Immature natural killer cell (primary cell): ENCODE measurements around the gene PNMA1. TPM values are rescaled to one million over a fixed set of nuclear protein-coding genes. Genes with fewer than 3 reads are reported as not detected.

Experiments used
- DNase-seq, 3 donors: peaks; one replicate each; pipeline ENCODE4 v3.0.0; 2022; ENCODE audit warnings: mixed read lengths in 1 of 3
- H3K27ac Mint-ChIP-seq, 6 donors: one replicate each; pipeline ENCODE4 v1.8.0; 2020; ENCODE audit warnings: mixed read lengths in 6 of 6, mild to moderate bottlenecking in 5 of 6, inconsistent platforms in 4 of 6, moderate library complexity in 3 of 6
- H3K27me3 Mint-ChIP-seq, 3 donors: one replicate each; pipeline ENCODE4 v1.8.0; 2020 to 2021; ENCODE audit warnings: low read depth in 3 of 3, mild to moderate bottlenecking in 3 of 3, mixed read lengths in 3 of 3, moderate library complexity in 3 of 3, inconsistent platforms in 1 of 3
- H3K36me3 Mint-ChIP-seq, 3 donors: one replicate each; pipeline ENCODE4 v1.8.0; 2020; ENCODE audit warnings: mixed read lengths in 3 of 3, inconsistent platforms in 2 of 3, mild to moderate bottlenecking in 2 of 3
- H3K4me1 Mint-ChIP-seq, 2 donors: one replicate each; pipeline ENCODE4 v1.8.0; 2020; ENCODE audit warnings: inconsistent platforms in 2 of 2, mild to moderate bottlenecking in 2 of 2, mixed read lengths in 2 of 2, moderate library complexity in 1 of 2
- H3K4me3 Mint-ChIP-seq, 5 donors: one replicate each; pipeline ENCODE4 v1.8.0; 2020; ENCODE audit warnings: mild to moderate bottlenecking in 5 of 5, mixed read lengths in 5 of 5, inconsistent platforms in 3 of 5, moderate library complexity in 3 of 5
- H3K9me3 Mint-ChIP-seq, 6 donors: one replicate each; pipeline ENCODE4 v1.8.0; 2020; ENCODE audit warnings: mild to moderate bottlenecking in 6 of 6, mixed read lengths in 6 of 6, inconsistent platforms in 4 of 6, moderate library complexity in 3 of 6
- polyA plus RNA-seq, 3 donors: library from polyadenylated mRNA; unstranded; fragments of 300-500 nt; fragmentation: Illumina TruSeq; gene quantifications; one replicate each; pipeline ENCODE4 v1.2.3, GENCODE V29; 2021

The PNMA1 gene, protein sequence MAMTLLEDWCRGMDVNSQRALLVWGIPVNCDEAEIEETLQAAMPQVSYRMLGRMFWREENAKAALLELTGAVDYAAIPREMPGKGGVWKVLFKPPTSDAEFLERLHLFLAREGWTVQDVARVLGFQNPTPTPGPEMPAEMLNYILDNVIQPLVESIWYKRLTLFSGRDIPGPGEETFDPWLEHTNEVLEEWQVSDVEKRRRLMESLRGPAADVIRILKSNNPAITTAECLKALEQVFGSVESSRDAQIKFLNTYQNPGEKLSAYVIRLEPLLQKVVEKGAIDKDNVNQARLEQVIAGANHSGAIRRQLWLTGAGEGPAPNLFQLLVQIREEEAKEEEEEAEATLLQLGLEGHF
- 10 to 100 TPM; 19.6 to 39.2 (median 23.8) TPM for polyA plus RNA-seq

- Mint-ChIP-seq H3K36me3 (peaks cover 0 to 4% (median 0%) of the 10 kb centered on the region in 3 donors), H3K4me1 (peaks cover 26 to 31% of the 10 kb centered on the region in 2 donors), H3K9me3 (no peaks in the 10 kb centered on the region), H3K4me3 (peak within 1 kb of the TSS; percentile 92 to 100 (median 96)), H3K27ac (peak within 1 kb of the TSS; percentile 91 to 98 (median 94)), H3K27me3 (peaks cover 11 to 20% (median 18%) of the 10 kb centered on the region in 3 donors)
- peak; percentile 87 to 90 (median 89) for DNase-seq
Measured at GRCh38 chr14:73713803-73714655, at the start of gene PNMA1. Gene PNMA1 (minus strand): TSS chr14:73714384. CDS start chr14:73713639, 745 bp downstream.

DNA sequence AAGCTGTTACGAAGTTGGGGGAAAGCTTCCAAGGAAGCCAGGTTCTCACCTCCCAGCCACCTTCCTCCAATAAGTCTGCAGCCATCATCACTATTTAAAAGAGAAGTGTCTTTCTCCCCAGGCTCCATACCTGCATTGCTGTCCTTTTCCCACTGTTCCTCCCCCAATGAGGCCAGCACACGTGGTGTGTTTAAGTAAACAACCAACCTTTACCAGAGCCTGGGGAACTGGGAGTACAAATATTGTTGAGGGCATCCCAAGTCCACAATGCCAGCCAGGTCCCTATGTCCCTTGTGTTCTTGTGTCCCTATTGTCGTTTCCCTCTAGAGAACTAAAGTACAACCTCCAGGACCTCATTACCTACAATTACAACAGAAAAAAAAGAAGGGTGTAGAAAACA lies 49.2 kb upstream of the PNMA1 start:
- no peak for DNase-seq
- Mint-ChIP-seq H3K9me3 (no peaks in the 10 kb centered on the region), H3K36me3 (no peaks in the 10 kb centered on the region), H3K27me3 (peaks cover 15 to 20% (median 19%) of the 10 kb centered on the region in 3 donors), H3K27ac (peak overlapping the region; percentile 99 to 100 (median 100)), H3K4me3 (peak overlapping the region in 3 of 5 donors; percentile 18 to 58 (median 32)), H3K4me1 (peaks cover 59% of the 10 kb centered on the region in 2 donors)

GRCh38 chr14:73762375-73762822 lies 48.2 kb upstream of the PNMA1 start:
- Mint-ChIP-seq H3K36me3 (no peaks in the 10 kb centered on the region), H3K4me3 (peak overlapping the region; percentile 51 to 83 (median 73)), H3K27me3 (peaks cover 17 to 29% (median 29%) of the 10 kb centered on the region in 3 donors), H3K27ac (peak overlapping the region; percentile 99 to 100 (median 100)), H3K9me3 (no peaks in the 10 kb centered on the region), H3K4me1 (peaks cover 69% of the 10 kb centered on the region in 2 donors)
- peak; percentile 67 to 70 (median 68) for DNase-seq

GRCh38 chr14:73761618-73762355 lies 47.6 kb upstream of the PNMA1 start:
- Mint-ChIP-seq H3K4me3 (peak overlapping the region; percentile 51 to 83 (median 73)), H3K4me1 (peaks cover 75% of the 10 kb centered on the region in 2 donors), H3K36me3 (no peaks in the 10 kb centered on the region), H3K27me3 (peaks cover 17 to 31% (median 29%) of the 10 kb centered on the region in 3 donors), H3K27ac (peak overlapping the region; percentile 99 to 100 (median 100)), H3K9me3 (no peaks in the 10 kb centered on the region)
- DNase-seq, result no peak

DNA sequence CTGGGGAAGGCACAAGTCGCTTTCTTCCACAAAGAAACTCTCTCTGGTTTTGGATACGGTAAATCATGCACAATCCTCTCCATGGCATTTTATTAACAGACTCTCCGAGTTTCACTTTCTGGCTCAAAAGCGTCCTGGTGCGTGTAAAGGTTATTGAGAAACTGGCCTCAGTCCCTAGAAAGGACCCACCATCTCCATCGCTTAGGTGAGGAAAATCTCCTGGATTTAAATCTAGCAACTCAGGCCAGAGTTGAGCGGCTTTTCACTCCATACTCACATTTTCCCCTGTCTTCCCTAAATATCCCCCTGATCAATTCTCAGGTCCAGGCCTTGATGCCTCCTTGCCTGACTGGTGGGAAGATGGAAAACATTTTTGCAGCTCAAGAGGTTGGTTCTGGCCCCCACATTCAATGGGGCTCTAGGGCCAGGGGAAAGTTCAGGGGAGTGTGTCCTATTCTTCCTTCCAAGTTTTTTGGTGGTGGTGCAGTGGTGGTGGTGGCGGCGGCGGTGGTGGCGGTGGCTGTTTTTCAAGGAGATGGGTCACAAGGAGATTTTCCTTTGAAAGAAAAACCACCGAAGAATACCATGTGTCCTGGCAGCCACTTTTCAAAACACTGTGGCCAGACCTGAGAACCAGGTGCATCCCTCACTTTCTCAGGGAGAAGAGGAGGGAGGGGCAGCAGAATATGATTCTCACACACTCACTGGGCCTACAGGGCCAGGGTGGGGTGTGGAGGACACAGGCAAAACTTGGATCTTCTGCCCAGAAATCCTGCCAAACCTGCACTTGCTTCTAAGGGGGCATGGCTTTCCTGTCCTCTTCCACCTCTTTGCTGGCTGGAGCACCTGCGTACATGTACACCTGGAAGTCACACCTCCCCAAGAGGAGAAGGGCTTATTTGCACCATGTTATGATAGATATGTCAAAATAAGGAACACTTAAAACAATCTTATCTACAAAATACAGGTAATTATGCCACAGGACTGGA lies 46.7 kb upstream of the PNMA1 start:
- H3K4me3 Mint-ChIP-seq, result peak overlapping the region; percentile 85 to 96 (median 90)
- DNase-seq, result no peak
- H3K9me3 Mint-ChIP-seq, result no peaks in the 10 kb centered on the region
- peaks cover 17 to 31% (median 31%) of the 10 kb centered on the region in 3 donors for H3K27me3 Mint-ChIP-seq
- H3K4me1 Mint-ChIP-seq, result peaks cover 79 to 81% of the 10 kb centered on the region in 2 donors
- H3K27ac Mint-ChIP-seq, result peak overlapping the region; percentile 99 to 100 (median 100)
- H3K36me3 Mint-ChIP-seq, result no peaks in the 10 kb centered on the region

DNA sequence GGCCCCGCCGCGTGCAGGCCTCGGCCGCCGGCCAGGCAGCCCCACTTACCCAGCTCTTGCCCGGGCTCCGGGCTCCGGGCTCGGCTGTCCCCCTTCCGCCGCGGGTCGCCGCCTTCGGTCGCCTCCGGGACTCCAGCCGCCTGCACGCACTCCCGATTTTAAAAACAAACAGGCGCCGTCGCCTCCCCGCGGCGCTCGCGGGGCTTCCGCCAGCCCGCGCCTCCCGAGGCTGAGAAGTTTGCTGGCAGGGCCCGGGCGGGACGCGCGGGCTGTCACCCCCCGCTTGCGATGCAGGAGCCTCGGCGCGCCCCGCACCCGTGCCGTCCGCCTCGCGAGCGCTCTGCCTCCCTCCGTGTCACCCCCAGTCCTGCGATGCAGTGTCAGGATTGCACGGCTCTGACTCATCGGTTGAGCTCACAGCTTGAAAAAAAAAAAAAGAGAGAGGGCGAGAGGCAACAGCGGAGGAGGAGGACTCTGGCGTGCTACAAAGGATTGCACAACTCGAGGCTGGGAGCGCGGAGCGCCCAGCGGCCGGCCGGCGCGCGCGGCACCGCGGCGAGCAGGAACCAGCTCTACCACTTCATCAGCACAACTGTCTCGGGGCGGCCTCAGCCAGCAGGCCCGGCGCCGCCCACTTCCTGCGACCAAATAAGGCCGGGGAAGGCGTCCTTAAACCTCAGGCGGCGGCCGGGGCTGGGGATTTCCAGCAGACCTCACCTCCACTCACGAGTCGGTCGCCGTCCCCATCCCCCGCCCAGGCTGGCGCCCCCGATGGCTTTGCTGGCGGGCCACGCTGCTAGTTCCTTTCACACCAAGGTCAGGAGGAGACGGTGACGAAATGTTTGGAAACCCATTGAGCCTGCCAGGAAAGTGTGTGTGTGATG lies 45.8 kb upstream of the PNMA1 start:
- Mint-ChIP-seq H3K36me3 (no peaks in the 10 kb centered on the region), H3K27me3 (peaks cover 17 to 38% (median 34%) of the 10 kb centered on the region in 3 donors), H3K4me1 (peaks cover 79 to 81% of the 10 kb centered on the region in 2 donors), H3K9me3 (no peaks in the 10 kb centered on the region), H3K4me3 (peak overlapping the region; percentile 85 to 96 (median 90)), H3K27ac (peak overlapping the region; percentile 99 to 100 (median 100))
- peak; percentile 99 for DNase-seq

DNA sequence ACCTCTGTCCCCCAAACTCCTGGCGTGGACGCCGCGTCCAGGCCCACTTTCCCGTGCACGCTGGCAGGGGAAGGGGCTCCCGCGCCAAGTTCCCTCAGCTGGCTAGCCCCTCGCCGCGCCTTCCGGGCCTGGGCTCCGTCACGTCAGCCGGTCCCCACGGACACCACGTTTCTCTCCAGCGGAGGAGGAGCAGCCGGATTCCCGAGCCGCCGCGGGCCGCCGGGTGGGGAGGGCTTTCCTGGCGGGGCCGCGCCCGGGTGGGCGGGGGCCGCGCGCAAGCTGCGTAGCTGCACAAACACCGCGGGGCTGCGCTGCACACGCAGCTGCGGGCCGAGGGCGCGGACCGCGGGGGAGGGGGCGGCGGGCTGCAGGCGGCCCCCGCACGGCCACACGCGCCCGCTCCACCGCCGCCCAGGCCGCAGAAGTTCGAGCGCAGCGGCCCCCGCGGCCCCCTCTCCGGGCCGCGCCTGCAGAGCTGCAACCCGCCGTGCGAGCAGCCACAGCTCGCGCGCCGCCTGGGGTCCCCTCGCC lies 45.1 kb upstream of the PNMA1 start:
- H3K9me3 Mint-ChIP-seq, result no peaks in the 10 kb centered on the region
- peak; percentile 53 to 59 (median 54) for DNase-seq
- H3K27ac Mint-ChIP-seq, result peak overlapping the region in 5 of 6 donors; percentile 72 to 96 (median 80)
- no peaks in the 10 kb centered on the region for H3K36me3 Mint-ChIP-seq
- H3K4me1 Mint-ChIP-seq, result peaks cover 83 to 84% of the 10 kb centered on the region in 2 donors
- H3K27me3 Mint-ChIP-seq, result peaks cover 17 to 42% (median 34%) of the 10 kb centered on the region in 3 donors
- H3K4me3 Mint-ChIP-seq, result peak overlapping the region; percentile 81 to 90 (median 88)

DNA sequence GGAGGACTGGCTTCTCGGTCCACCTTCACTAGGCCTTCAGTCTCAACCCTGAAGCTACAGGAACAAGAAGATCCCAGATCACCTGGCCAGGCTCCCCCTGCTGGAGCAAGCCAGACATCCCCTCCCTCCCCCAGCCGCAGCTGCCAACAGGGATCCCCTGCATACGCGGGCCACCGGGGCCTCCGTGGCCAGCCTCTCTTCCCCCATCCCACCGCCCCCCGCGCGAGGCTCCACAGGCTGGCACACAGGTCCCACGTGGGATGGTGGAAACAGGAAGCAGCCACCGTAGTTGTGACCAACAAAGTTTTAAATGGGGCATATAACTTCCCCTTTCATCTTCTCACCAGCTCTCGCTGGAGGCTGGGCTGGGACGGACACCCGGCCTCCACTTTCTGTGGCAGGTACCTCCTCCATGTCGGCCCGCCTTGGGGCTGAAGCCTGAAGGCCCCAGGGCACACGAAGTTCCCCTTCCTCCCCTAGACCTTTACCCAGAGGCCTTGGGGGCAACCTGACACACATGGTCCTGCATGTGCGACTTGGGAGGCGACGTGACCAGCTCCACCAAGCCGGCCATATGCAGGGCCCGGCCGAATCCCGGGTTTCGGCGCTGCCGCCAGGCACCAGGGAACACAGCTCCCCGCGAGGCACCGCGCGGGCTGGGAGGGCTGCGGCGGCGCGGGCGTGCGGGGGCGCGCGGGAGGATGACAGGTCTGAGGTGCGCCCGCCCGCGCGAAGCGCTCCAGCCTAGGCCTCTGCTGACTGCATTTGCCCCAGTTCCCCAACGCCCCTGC lies 44.4 kb upstream of the PNMA1 start:
- H3K27ac Mint-ChIP-seq, result peak overlapping the region; percentile 91 to 97 (median 94)
- peaks cover 85 to 89% of the 10 kb centered on the region in 2 donors for H3K4me1 Mint-ChIP-seq
- peak overlapping the region; percentile 86 to 90 (median 88) for H3K4me3 Mint-ChIP-seq
- peaks cover 17 to 48% (median 35%) of the 10 kb centered on the region in 3 donors for H3K27me3 Mint-ChIP-seq
- DNase-seq, result peak; percentile 79 to 82 (median 80)
- no peaks in the 10 kb centered on the region for H3K9me3 Mint-ChIP-seq
- no peaks in the 10 kb centered on the region for H3K36me3 Mint-ChIP-seq

GRCh38 chr14:73757876-73758391 lies 43.8 kb upstream of the PNMA1 start:
- Mint-ChIP-seq H3K9me3 (no peaks in the 10 kb centered on the region), H3K27me3 (peaks cover 17 to 48% (median 37%) of the 10 kb centered on the region in 3 donors), H3K4me1 (peaks cover 85 to 89% of the 10 kb centered on the region in 2 donors), H3K27ac (peak overlapping the region; percentile 91 to 97 (median 94)), H3K4me3 (peak overlapping the region; percentile 86 to 90 (median 88)), H3K36me3 (no peaks in the 10 kb centered on the region)
- DNase-seq, result no peak

- Mint-ChIP-seq H3K4me3 (peak overlapping the region; percentile 86 to 90 (median 88)), H3K27ac (peak overlapping the region; percentile 91 to 97 (median 94)), H3K4me1 (peaks cover 85 to 89% of the 10 kb centered on the region in 2 donors), H3K36me3 (no peaks in the 10 kb centered on the region), H3K27me3 (peaks cover 19 to 48% (median 33%) of the 10 kb centered on the region in 3 donors), H3K9me3 (no peaks in the 10 kb centered on the region)
- DNase-seq, result no peak
Measured at GRCh38 chr14:73757381-73757780, 43.2 kb upstream of the PNMA1 start.
